Stimulated activated naive CD8-positive, alpha-beta T cell treated with anti-CD3 and anti-CD28 coated beads, Interleukin-15, Interleukin-2, amounts not matched to agents 100 ng/mL and 50 ng/mL, for 24 hours (primary cell): ENCODE data around the gene GLTPD2.

ENCODE experiments used
- H3K27ac Mint-ChIP-seq: one replicate; pipeline ENCODE4 v1.8.0; 2021; ENCODE audit warnings: mild to moderate bottlenecking, mixed read lengths
- H3K27me3 Mint-ChIP-seq: one replicate; pipeline ENCODE4 v1.8.0; 2021; ENCODE audit warnings: mixed read lengths
- H3K36me3 Mint-ChIP-seq: one replicate; pipeline ENCODE4 v1.8.0; 2021; ENCODE audit warnings: low read depth, mixed read lengths
- H3K4me1 Mint-ChIP-seq: one replicate; pipeline ENCODE4 v1.8.0; 2021; ENCODE audit warnings: low read depth, mixed read lengths
- H3K4me3 Mint-ChIP-seq: one replicate; pipeline ENCODE4 v1.8.0; 2021; ENCODE audit warnings: mild to moderate bottlenecking, mixed read lengths
- H3K9me3 Mint-ChIP-seq: one replicate; pipeline ENCODE4 v1.8.0; 2021; ENCODE audit warnings: mixed read lengths

The GLTPD2 gene

DNA sequence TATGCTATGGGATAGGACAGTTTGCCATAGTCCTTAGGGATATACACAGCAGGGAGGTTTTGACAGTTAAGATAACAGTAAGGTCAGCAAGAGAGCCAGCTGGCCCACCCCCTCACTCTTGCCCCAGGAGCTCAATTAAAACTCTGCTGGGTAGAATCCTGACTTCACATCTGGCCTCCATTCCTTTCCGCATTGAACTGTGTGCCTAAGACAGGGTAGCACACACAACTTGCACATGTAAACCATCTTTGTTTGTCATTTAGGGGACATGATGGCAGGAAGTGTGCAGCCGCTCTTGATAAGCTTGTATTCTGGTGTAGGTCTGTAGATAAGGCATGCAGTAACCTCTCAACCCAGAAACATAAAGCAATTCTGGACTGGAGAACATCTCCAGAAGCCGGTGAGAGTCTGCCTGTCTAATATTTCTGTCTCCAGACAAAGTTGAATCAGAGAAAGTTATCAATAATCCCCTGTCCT, 49.6 kb downstream of the GLTPD2 start:
- Mint-ChIP-seq H3K36me3 (peaks cover 9% of the 10 kb centered on the region), H3K9me3 (no peaks in the 10 kb centered on the region), H3K4me1 (peaks cover 73% of the 10 kb centered on the region), H3K27ac (no peak overlapping the region), H3K27me3 (no peaks in the 10 kb centered on the region), H3K4me3 (no peak overlapping the region)

GRCh38 chr17:4839221-4839620, 50.5 kb downstream of the GLTPD2 start:
- H3K36me3 Mint-ChIP-seq = peaks cover 14% of the 10 kb centered on the region
- no peak overlapping the region for H3K4me3 Mint-ChIP-seq
- H3K4me1 Mint-ChIP-seq = peaks cover 67% of the 10 kb centered on the region
- H3K27ac Mint-ChIP-seq = no peak overlapping the region
- H3K27me3 Mint-ChIP-seq = no peaks in the 10 kb centered on the region
- no peaks in the 10 kb centered on the region for H3K9me3 Mint-ChIP-seq
